CD8-positive, alpha-beta memory T cell (primary cell): Measurements from ENCODE around the gene ZFR2. TPM values are rescaled to one million over a fixed set of nuclear protein-coding genes. Genes with fewer than 3 reads are reported as not detected.
"Not testable (repeated sequence)": the region's sequence is repeated elsewhere in the genome, so short reads cannot be mapped to it uniquely, and the experiment has no call there.

Experiments used
- CTCF ChIA-PET: fragments of 350-600 bp; sonication (Branson Sonifier 250); formaldehyde crosslinking; loops from one replicate; lab custom pipeline; 2021; ENCODE audit warnings: antibody characterized with exemption; lab: Charles Lee
- POLR2A ChIA-PET: fragments of 350-600 bp; sonication (Branson Sonifier 250); formaldehyde crosslinking; loops from one replicate; lab custom pipeline; 2021; ENCODE audit warnings: antibody characterized with exemption; lab: Charles Lee
- DNase-seq, 5 donors: peaks; one replicate each; pipeline versions ENCODE4 v3.0.0 to v3.0.0-alpha.2; 2020 to 2022; ENCODE audit warnings: mixed read lengths in 1 of 5
- H3K27ac ChIP-seq: one replicate; pipeline ENCODE4 v1.7.0; 2013; ENCODE audit warnings: low read depth, mild to moderate bottlenecking, low read length, moderate library complexity
- H3K27me3 ChIP-seq: 2 replicates; pipeline ENCODE4 v1.7.0; 2013; ENCODE audit warnings: low read length, mild to moderate bottlenecking; ENCODE audit not compliant: insufficient read depth, poor library complexity, severe bottlenecking
- H3K36me3 ChIP-seq: 2 replicates; pipeline ENCODE4 v1.7.0; 2013; ENCODE audit warnings: mild to moderate bottlenecking, low read length, moderate library complexity; ENCODE audit not compliant: insufficient read depth
- H3K4me1 ChIP-seq: 2 replicates; pipeline ENCODE4 v1.7.0; 2013; ENCODE audit warnings: mild to moderate bottlenecking, low read length, moderate library complexity; ENCODE audit not compliant: insufficient read depth
- H3K4me3 ChIP-seq: 2 replicates; pipeline ENCODE4 v1.7.0; 2013; ENCODE audit warnings: mild to moderate bottlenecking, low read length
- H3K9me3 ChIP-seq: 2 replicates; pipeline ENCODE4 v1.7.0; 2013; ENCODE audit warnings: mild to moderate bottlenecking, low read length
- H3K27ac Mint-ChIP-seq, 8 donors: one replicate each; pipeline ENCODE4 v1.8.0; 2020 to 2021; ENCODE audit warnings: mixed read lengths in 8 of 8, mild to moderate bottlenecking in 6 of 8, inconsistent platforms in 3 of 8, moderate library complexity in 3 of 8
- H3K27me3 Mint-ChIP-seq, 2 donors: one replicate each; pipeline ENCODE4 v1.8.0; 2020 to 2021; ENCODE audit warnings: mixed read lengths in 2 of 2, mild to moderate bottlenecking in 1 of 2, moderate library complexity in 1 of 2
- H3K36me3 Mint-ChIP-seq, 3 donors: one replicate each; pipeline ENCODE4 v1.8.0; 2020 to 2021; ENCODE audit warnings: mixed read lengths in 3 of 3, inconsistent platforms in 1 of 3, mild to moderate bottlenecking in 1 of 3
- H3K4me1 Mint-ChIP-seq, 3 donors: one replicate each; pipeline ENCODE4 v1.8.0; 2020 to 2021; ENCODE audit warnings: mixed read lengths in 3 of 3, inconsistent platforms in 1 of 3, mild to moderate bottlenecking in 1 of 3
- H3K4me3 Mint-ChIP-seq, 7 donors: one replicate each; pipeline ENCODE4 v1.8.0; 2020 to 2021; ENCODE audit warnings: mixed read lengths in 7 of 7, mild to moderate bottlenecking in 6 of 7, moderate library complexity in 4 of 7, inconsistent platforms in 2 of 7
- H3K9me3 Mint-ChIP-seq, 5 donors: one replicate each; pipeline ENCODE4 v1.8.0; 2020 to 2022; ENCODE audit warnings: mixed read lengths in 5 of 5, mild to moderate bottlenecking in 3 of 5, moderate library complexity in 2 of 5, inconsistent platforms in 1 of 5
- polyA plus RNA-seq: library from polyadenylated mRNA; unstranded; fragments of 300-500 nt; fragmentation: Illumina TruSeq; gene quantifications from one replicate; pipeline ENCODE4 v1.2.3, GENCODE V29; 2021
- total RNA-seq, 2 experiments: library from RNA; stranded (reverse); gene quantifications; one replicate each; pipeline ENCODE4 v1.2.3, GENCODE V29; 2021

Gene ZFR2
- total and polyA plus RNA-seq, 3 experiments from 2014 or later, result 0.57 to 4.8 (median 0.71) TPM

DNA sequence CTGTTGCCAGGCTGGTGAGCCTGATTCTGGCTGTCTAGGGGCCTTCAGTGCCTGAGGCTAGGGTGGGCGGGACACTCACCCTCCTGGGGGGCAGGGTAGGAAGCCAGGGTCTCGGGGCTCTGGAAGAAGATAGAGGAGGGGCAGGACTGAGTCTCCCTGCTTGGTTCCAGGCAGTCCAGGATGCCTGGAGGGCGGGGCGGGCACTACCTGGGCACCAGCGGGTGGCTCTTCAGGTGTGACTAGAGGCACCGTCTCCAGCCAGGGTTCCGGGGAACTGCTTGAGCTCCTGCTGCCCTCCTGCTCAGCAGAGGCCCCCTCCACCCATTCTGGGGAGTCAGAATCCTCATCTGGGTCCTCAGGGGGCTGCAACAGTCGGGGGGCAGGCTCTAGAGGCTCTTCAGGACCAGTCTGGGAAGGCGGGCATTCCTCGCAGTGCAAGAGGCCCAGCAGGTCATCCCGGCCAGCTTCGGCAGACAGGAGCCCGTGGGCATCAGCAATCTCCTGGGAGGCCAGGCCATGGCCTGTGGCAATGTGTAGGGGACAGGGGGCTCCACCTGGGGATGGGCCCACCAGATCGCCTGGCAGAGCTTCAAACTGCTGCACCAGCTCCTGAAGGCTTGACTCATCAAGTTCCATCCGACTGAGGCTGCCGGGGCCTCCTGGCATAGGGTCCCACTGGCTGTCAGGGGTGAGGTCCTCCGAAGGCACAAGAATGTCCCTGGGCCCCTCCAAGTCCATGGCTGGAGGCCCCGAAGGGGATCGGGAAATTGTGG is 109.2 kb downstream of the ZFR2 start:
- H3K27ac Mint-ChIP-seq, result peak overlapping the region in 6 of 8 donors; percentile 7 to 99 (median 70)
- peak overlapping the region; percentile 44 to 98 (median 97) for H3K4me3 Mint-ChIP-seq
- ChIA-PET CTCF (interaction anchor here (0.7 to 9.5 kb wide), 2 partner anchors 25 to 63 kb away, joined by 3 to 63 read pairs; no protein-coding TSS in a partner anchor), POLR2A (interaction anchor here (0.6 to 1.9 kb wide), 2 partner anchors 36 to 62 kb away, joined by 3 to 8 read pairs; no protein-coding TSS in a partner anchor)
- peaks cover 0 to 58% (median 4%) of the 10 kb centered on the region in 3 donors for H3K36me3 Mint-ChIP-seq
- Histone ChIP-seq H3K36me3 (no peaks in the 10 kb centered on the region), H3K27me3 (no peaks in the 10 kb centered on the region), H3K4me3 (no peak overlapping the region), H3K4me1 (peaks cover 37% of the 10 kb centered on the region), H3K27ac (no peak overlapping the region), H3K9me3 (no peaks in the 10 kb centered on the region)
- H3K9me3 Mint-ChIP-seq, result peaks cover 0 to 4% (median 0%) of the 10 kb centered on the region in 5 donors
- DNase-seq, result no peak
- H3K4me1 Mint-ChIP-seq, result peaks cover 47 to 75% (median 53%) of the 10 kb centered on the region in 3 donors
- H3K27me3 Mint-ChIP-seq, result peaks cover 0 to 7% of the 10 kb centered on the region in 2 donors

- H3K27ac ChIP-seq, H3K9me3 ChIP-seq, H3K4me3 ChIP-seq, POLR2A ChIA-PET, H3K9me3 Mint-ChIP-seq, DNase-seq, H3K36me3 ChIP-seq, H3K27me3 Mint-ChIP-seq, H3K27me3 ChIP-seq: not testable (repeated sequence)
- Mint-ChIP-seq H3K36me3 (peaks cover 0 to 68% (median 4%) of the 10 kb centered on the region in 3 donors), H3K4me1 (peaks cover 48 to 76% (median 52%) of the 10 kb centered on the region in 3 donors), H3K27ac (peak overlapping the region in 1 of 8 donors; percentile 66), H3K4me3 (peak overlapping the region in 3 of 7 donors; percentile 11 to 63 (median 12))
- H3K4me1 ChIP-seq, result peaks cover 35% of the 10 kb centered on the region
- CTCF ChIA-PET, result interaction anchor here (1.6 to 9.5 kb wide), 2 partner anchors 36 to 64 kb away, joined by 4 to 63 read pairs; no protein-coding TSS in a partner anchor
Measured at GRCh38 chr19:3758297-3758696, 110.5 kb downstream of the ZFR2 start.

DNA sequence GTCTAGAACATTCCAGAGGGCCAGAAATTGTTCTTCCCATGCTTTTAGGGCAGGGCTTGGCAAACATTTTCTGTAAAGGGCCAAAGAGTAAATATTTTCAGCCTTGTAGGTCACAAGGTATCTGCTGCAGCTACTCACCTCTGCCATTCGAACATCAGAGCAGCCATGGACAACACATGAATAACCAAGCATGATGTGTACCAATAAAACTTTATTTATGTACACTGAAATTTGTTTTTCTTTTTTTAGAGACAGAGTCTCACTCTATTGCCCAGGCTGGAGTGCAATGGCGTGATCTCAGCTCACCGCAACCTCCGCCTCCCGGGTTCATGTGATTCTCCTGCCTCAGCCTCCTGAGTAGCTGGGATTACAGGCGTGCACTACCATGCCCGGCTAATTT is 111.1 kb downstream of the ZFR2 start:
- H3K4me3 ChIP-seq, H3K27ac ChIP-seq, H3K27me3 ChIP-seq, H3K27ac Mint-ChIP-seq, H3K9me3 ChIP-seq, H3K36me3 ChIP-seq, POLR2A ChIA-PET, H3K9me3 Mint-ChIP-seq, DNase-seq, H3K27me3 Mint-ChIP-seq: not testable (repeated sequence)
- CTCF ChIA-PET, result interaction anchor here (1.6 to 9.5 kb wide), 2 partner anchors 36 to 65 kb away, joined by 4 to 63 read pairs; no protein-coding TSS in a partner anchor
- H3K36me3 Mint-ChIP-seq, result peaks cover 0 to 69% (median 2%) of the 10 kb centered on the region in 3 donors
- peaks cover 42 to 70% (median 46%) of the 10 kb centered on the region in 3 donors for H3K4me1 Mint-ChIP-seq
- peak overlapping the region in 1 of 7 donors; percentile 32 for H3K4me3 Mint-ChIP-seq
- peaks cover 31% of the 10 kb centered on the region for H3K4me1 ChIP-seq

Other genes with a start within 250 kb of the ZFR2 start
- 10 to 100 TPM; 37.2 to 39.5 TPM for gene CACTIN, start 242.2 kb downstream of the ZFR2 start, total RNA-seq
- gene CACTIN, start 242.2 kb downstream of the ZFR2 start, polyA plus RNA-seq, result 16.8 TPM
- gene PIP5K1C, start 168.6 kb downstream of the ZFR2 start, total RNA-seq, result 10 to 100 TPM; 26.9 to 27.6 TPM
- 16.0 TPM for gene PIP5K1C, start 168.6 kb downstream of the ZFR2 start, polyA plus RNA-seq
- 1 to 10 TPM; 1.5 to 1.7 TPM for gene TJP3, start 160.7 kb downstream of the ZFR2 start, total RNA-seq
- gene TJP3, start 160.7 kb downstream of the ZFR2 start, polyA plus RNA-seq, result 16.2 TPM
- gene APBA3, start 107.3 kb downstream of the ZFR2 start, total RNA-seq, result 10 to 100 TPM; 36.3 to 39.0 TPM
- 40.8 TPM for gene APBA3, start 107.3 kb downstream of the ZFR2 start, polyA plus RNA-seq
- gene MRPL54, start 106.4 kb downstream of the ZFR2 start, total RNA-seq, result 10 to 100 TPM; 85.0 to 95.3 TPM
- gene MRPL54, start 106.4 kb downstream of the ZFR2 start, polyA plus RNA-seq, result 113 TPM
- not detected for gene RAX2, start 96.8 kb downstream of the ZFR2 start, total RNA-seq
- gene RAX2, start 96.8 kb downstream of the ZFR2 start, polyA plus RNA-seq, result not detected
- 10 to 100 TPM; 27.6 to 28.1 TPM for gene MATK, start 82.7 kb downstream of the ZFR2 start, total RNA-seq
- 142 TPM for gene MATK, start 82.7 kb downstream of the ZFR2 start, polyA plus RNA-seq
- not detected for gene ATCAY, start 11.6 kb upstream of the ZFR2 start, total RNA-seq
- gene ATCAY, start 11.6 kb upstream of the ZFR2 start, polyA plus RNA-seq, result not detected
- not detected for gene NMRK2, start 64.0 kb upstream of the ZFR2 start, total RNA-seq
- not detected for gene NMRK2, start 64.0 kb upstream of the ZFR2 start, polyA plus RNA-seq
- gene DAPK3, start 102.1 kb upstream of the ZFR2 start, total RNA-seq, result 10 to 100 TPM; 42.5 to 44.9 TPM
- 38.5 TPM for gene DAPK3, start 102.1 kb upstream of the ZFR2 start, polyA plus RNA-seq
- gene EEF2, start 116.4 kb upstream of the ZFR2 start, total RNA-seq, result 1,000 to 10,000 TPM; 3,106 to 3,129 TPM
- 533 TPM for gene EEF2, start 116.4 kb upstream of the ZFR2 start, polyA plus RNA-seq
- gene PIAS4, start 138.7 kb upstream of the ZFR2 start, total RNA-seq, result 10 to 100 TPM; 29.1 to 33.8 TPM
- gene PIAS4, start 138.7 kb upstream of the ZFR2 start, polyA plus RNA-seq, result 6.3 TPM
- 10 to 100 TPM; 44.1 to 46.8 TPM for gene ZBTB7A, start 197.9 kb upstream of the ZFR2 start, total RNA-seq
- gene ZBTB7A, start 197.9 kb upstream of the ZFR2 start, polyA plus RNA-seq, result 86.1 TPM